ENCODE measurements around the gene ASIP. TPM values are rescaled to one million over a fixed set of nuclear protein-coding genes. Genes with fewer than 3 reads are reported as not detected.

Gene ASIP
- total RNA-seq, 1 experiment from 2014 or later, result not detected

Other genes with a start within 250 kb of the ASIP start
- gene RALY, start 247.5 kb upstream of the ASIP start, total RNA-seq (2014; rRNA removed; shearing (Covaris generic)), result 147 and 164 TPM in 2 replicates
- 106 and 121 TPM in 2 replicates for gene EIF2S2, start 129.2 kb upstream of the ASIP start, total RNA-seq (2014; rRNA removed; shearing (Covaris generic))
- gene AHCY, start 61.9 kb downstream of the ASIP start, total RNA-seq (2014; rRNA removed; shearing (Covaris generic)), result 331 and 361 TPM in 2 replicates
- gene ITCH, start 121.8 kb downstream of the ASIP start, total RNA-seq (2014; rRNA removed; shearing (Covaris generic)), result 27.5 and 43.5 TPM in 2 replicates

Measured in H7 (cell line).